A673 (cell line): ENCODE data around the gene SCMH1.

ENCODE experiments used
- EZH2 ChIP-seq: fragments of 200-600 bp; sonication (generic); IDR thresholded peaks from 2 replicates; pipeline ENCODE4 v1.6.1; 2017; ENCODE audit warnings: borderline replicate concordance, low read depth, mild to moderate bottlenecking, mixed read lengths, antibody characterized with exemption, low read length; ENCODE audit not compliant: poor library complexity, severe bottlenecking
- TF ChIP-seq, protein P1 (sequence below): fragments of 300-800, 200-600 bp; sonication (generic); conservative IDR thresholded peaks from 2 replicates; pipeline ENCODE4 v1.5.1; 2017; ENCODE audit warnings: low read depth, mild to moderate bottlenecking, antibody characterized with exemption, low read length, moderate library complexity, mixed read lengths

DNA sequence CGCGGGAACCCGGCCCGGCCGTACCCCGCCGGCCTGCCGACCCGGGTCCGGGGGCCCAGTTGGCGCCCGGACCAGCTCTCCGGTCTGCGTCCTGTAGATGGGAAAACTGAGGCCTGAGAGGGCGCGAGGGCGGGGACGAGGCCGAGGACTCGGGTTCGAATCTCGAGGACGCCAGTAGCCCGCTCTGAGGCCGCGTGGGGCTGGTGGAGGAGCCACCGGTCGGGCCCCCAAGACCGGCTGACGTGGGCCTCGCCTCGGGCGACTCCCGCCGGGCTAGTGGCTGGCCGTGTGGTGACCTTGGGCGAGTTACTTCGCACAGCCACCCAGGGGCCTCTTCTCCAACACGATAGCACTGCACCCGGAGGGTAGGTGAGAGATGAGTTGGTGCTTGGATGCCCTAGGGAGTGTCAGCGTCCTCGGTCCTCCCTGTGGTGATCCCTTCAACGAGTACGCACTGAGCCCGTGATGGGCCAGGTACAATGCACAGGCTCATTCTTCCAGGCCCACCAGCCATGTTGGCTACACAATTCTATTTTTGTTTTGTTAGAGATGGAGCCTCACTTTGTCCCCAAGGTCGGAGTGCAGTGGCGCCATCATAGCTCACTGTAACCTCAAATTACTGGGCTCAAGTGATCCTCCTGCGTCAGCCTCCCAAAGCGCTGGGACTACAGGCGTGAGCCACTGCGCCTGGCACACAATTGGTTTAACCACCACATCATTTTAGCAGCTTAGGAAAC lies 404 bp upstream of the SCMH1 start:
- TF ChIP-seq, protein P1, sequence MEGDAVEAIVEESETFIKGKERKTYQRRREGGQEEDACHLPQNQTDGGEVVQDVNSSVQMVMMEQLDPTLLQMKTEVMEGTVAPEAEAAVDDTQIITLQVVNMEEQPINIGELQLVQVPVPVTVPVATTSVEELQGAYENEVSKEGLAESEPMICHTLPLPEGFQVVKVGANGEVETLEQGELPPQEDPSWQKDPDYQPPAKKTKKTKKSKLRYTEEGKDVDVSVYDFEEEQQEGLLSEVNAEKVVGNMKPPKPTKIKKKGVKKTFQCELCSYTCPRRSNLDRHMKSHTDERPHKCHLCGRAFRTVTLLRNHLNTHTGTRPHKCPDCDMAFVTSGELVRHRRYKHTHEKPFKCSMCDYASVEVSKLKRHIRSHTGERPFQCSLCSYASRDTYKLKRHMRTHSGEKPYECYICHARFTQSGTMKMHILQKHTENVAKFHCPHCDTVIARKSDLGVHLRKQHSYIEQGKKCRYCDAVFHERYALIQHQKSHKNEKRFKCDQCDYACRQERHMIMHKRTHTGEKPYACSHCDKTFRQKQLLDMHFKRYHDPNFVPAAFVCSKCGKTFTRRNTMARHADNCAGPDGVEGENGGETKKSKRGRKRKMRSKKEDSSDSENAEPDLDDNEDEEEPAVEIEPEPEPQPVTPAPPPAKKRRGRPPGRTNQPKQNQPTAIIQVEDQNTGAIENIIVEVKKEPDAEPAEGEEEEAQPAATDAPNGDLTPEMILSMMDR: no peak
- TF ChIP-seq EZH2: no peak
